Measurements from ENCODE around the gene TICRR. TPM values are rescaled to one million over a fixed set of nuclear protein-coding genes. Genes with fewer than 3 reads are reported as not detected.
A peak's percentile ranks its signal among the peaks of the same experiment; 100 is the strongest.

The TICRR gene
- total RNA-seq, 1 experiment from 2014 or later: 5.1 TPM

GRCh38 chr15:89611317-89611716 is 36.0 kb downstream of the TICRR start:
- Histone ChIP-seq H3K4me3 (ENCODE audit: low read length) (no peak overlapping the region), H4K20me1 (ENCODE audit: insufficient read depth, low read depth, low read length) (no peaks in the 10 kb centered on the region), H3K4me1 (ENCODE audit: low read length) (no peaks in the 10 kb centered on the region), H3K79me2 (ENCODE audit: low read length) (no peaks in the 10 kb centered on the region), H3K4me2 (ENCODE audit: low read depth, low read length, poor library complexity, severe bottlenecking) (no peak overlapping the region), H3K27ac (ENCODE audit: low read length) (no peak overlapping the region), H3K9ac (ENCODE audit: low read length) (no peak overlapping the region), H3K9me3 (ENCODE audit: low read length) (no peaks in the 10 kb centered on the region), H3K9me2 (replicated peaks; ENCODE audit: insufficient read depth, low read length) (no peaks in the 10 kb centered on the region), H3K27me3 (ENCODE audit: low read length) (no peaks in the 10 kb centered on the region), H3K36me3 (ENCODE audit: insufficient read depth, low read length) (peaks cover 55% of the 10 kb centered on the region), H2AFZ (ENCODE audit: low read length) (no peak overlapping the region)
- DNase-seq: no peak

GRCh38 chr15:89613031-89613430 is 37.8 kb downstream of the TICRR start:
- H4K20me1 ChIP-seq (ENCODE audit: insufficient read depth, low read depth, low read length): no peaks in the 10 kb centered on the region
- no peak overlapping the region for H3K9ac ChIP-seq (ENCODE audit: low read length)
- H2AFZ ChIP-seq (ENCODE audit: low read length): no peak overlapping the region
- no peaks in the 10 kb centered on the region for H3K4me1 ChIP-seq (ENCODE audit: low read length)
- H3K9me3 ChIP-seq (ENCODE audit: low read length): no peaks in the 10 kb centered on the region
- no peak for DNase-seq
- H3K79me2 ChIP-seq (ENCODE audit: low read length): no peaks in the 10 kb centered on the region
- H3K9me2 ChIP-seq (replicated peaks; ENCODE audit: insufficient read depth, low read length): no peaks in the 10 kb centered on the region
- peaks cover 54% of the 10 kb centered on the region for H3K36me3 ChIP-seq (ENCODE audit: insufficient read depth, low read length)
- no peaks in the 10 kb centered on the region for H3K27me3 ChIP-seq (ENCODE audit: low read length)
- no peak overlapping the region for H3K27ac ChIP-seq (ENCODE audit: low read length)
- H3K4me2 ChIP-seq (ENCODE audit: low read depth, low read length, poor library complexity, severe bottlenecking): no peak overlapping the region
- no peak overlapping the region for H3K4me3 ChIP-seq (ENCODE audit: low read length)

GRCh38 chr15:89614164-89614563 is 38.9 kb downstream of the TICRR start:
- no peak overlapping the region for H3K4me2 ChIP-seq (ENCODE audit: low read depth, low read length, poor library complexity, severe bottlenecking)
- no peak overlapping the region for H3K4me3 ChIP-seq (ENCODE audit: low read length)
- H3K9me2 ChIP-seq (replicated peaks; ENCODE audit: insufficient read depth, low read length): no peaks in the 10 kb centered on the region
- H3K4me1 ChIP-seq (ENCODE audit: low read length): no peaks in the 10 kb centered on the region
- H3K27ac ChIP-seq (ENCODE audit: low read length): no peak overlapping the region
- H3K79me2 ChIP-seq (ENCODE audit: low read length): no peaks in the 10 kb centered on the region
- no peak overlapping the region for H3K9ac ChIP-seq (ENCODE audit: low read length)
- peaks cover 55% of the 10 kb centered on the region for H3K36me3 ChIP-seq (ENCODE audit: insufficient read depth, low read length)
- no peaks in the 10 kb centered on the region for H3K9me3 ChIP-seq (ENCODE audit: low read length)
- H3K27me3 ChIP-seq (ENCODE audit: low read length): no peaks in the 10 kb centered on the region
- no peaks in the 10 kb centered on the region for H4K20me1 ChIP-seq (ENCODE audit: insufficient read depth, low read depth, low read length)
- DNase-seq: no peak
- no peak overlapping the region for H2AFZ ChIP-seq (ENCODE audit: low read length)

GRCh38 chr15:89615135-89615534 is 39.9 kb downstream of the TICRR start:
- Histone ChIP-seq H3K79me2 (ENCODE audit: low read length) (no peaks in the 10 kb centered on the region), H3K27me3 (ENCODE audit: low read length) (no peaks in the 10 kb centered on the region), H3K36me3 (ENCODE audit: insufficient read depth, low read length) (peaks cover 62% of the 10 kb centered on the region), H3K27ac (ENCODE audit: low read length) (no peak overlapping the region), H3K4me1 (ENCODE audit: low read length) (no peaks in the 10 kb centered on the region), H3K4me3 (ENCODE audit: low read length) (no peak overlapping the region), H3K9me2 (replicated peaks; ENCODE audit: insufficient read depth, low read length) (no peaks in the 10 kb centered on the region), H3K9ac (ENCODE audit: low read length) (no peak overlapping the region), H3K9me3 (ENCODE audit: low read length) (no peaks in the 10 kb centered on the region), H4K20me1 (ENCODE audit: insufficient read depth, low read depth, low read length) (no peaks in the 10 kb centered on the region; the same call in 1 of the 2 replicates), H2AFZ (ENCODE audit: low read length) (no peak overlapping the region), H3K4me2 (ENCODE audit: low read depth, low read length, poor library complexity, severe bottlenecking) (no peak overlapping the region)
- DNase-seq: no peak

- Histone ChIP-seq H3K36me3 (ENCODE audit: insufficient read depth, low read length) (peaks cover 57% of the 10 kb centered on the region), H4K20me1 (ENCODE audit: insufficient read depth, low read depth, low read length) (no peaks in the 10 kb centered on the region; the same call in 1 of the 2 replicates), H3K79me2 (ENCODE audit: low read length) (no peaks in the 10 kb centered on the region), H3K4me1 (ENCODE audit: low read length) (no peaks in the 10 kb centered on the region), H2AFZ (ENCODE audit: low read length) (no peak overlapping the region), H3K27ac (ENCODE audit: low read length) (no peak overlapping the region), H3K9me3 (ENCODE audit: low read length) (no peaks in the 10 kb centered on the region), H3K27me3 (ENCODE audit: low read length) (no peaks in the 10 kb centered on the region), H3K9ac (ENCODE audit: low read length) (no peak overlapping the region), H3K4me2 (ENCODE audit: low read depth, low read length, poor library complexity, severe bottlenecking) (no peak overlapping the region), H3K9me2 (replicated peaks; ENCODE audit: insufficient read depth, low read length) (no peaks in the 10 kb centered on the region), H3K4me3 (ENCODE audit: low read length) (no peak overlapping the region)
- no peak for DNase-seq
Measured at GRCh38 chr15:89616228-89616627, 41.0 kb downstream of the TICRR start.

- peaks cover 43% of the 10 kb centered on the region for H4K20me1 ChIP-seq (ENCODE audit: insufficient read depth, low read depth, low read length)
- H2AFZ ChIP-seq (ENCODE audit: low read length): no peak overlapping the region
- no peaks in the 10 kb centered on the region for H3K9me3 ChIP-seq (ENCODE audit: low read length)
- H3K27ac ChIP-seq (ENCODE audit: low read length): no peak overlapping the region
- H3K27me3 ChIP-seq (ENCODE audit: low read length): no peaks in the 10 kb centered on the region
- no peaks in the 10 kb centered on the region for H3K9me2 ChIP-seq (replicated peaks; ENCODE audit: insufficient read depth, low read length)
- H3K4me3 ChIP-seq (ENCODE audit: low read length): no peak overlapping the region
- DNase-seq: no peak
- H3K4me2 ChIP-seq (ENCODE audit: low read depth, low read length, poor library complexity, severe bottlenecking): no peak overlapping the region
- H3K79me2 ChIP-seq (ENCODE audit: low read length): no peaks in the 10 kb centered on the region
- peaks cover 14% of the 10 kb centered on the region for H3K4me1 ChIP-seq (ENCODE audit: low read length)
- H3K9ac ChIP-seq (ENCODE audit: low read length): no peak overlapping the region
- peaks cover 68% of the 10 kb centered on the region for H3K36me3 ChIP-seq (ENCODE audit: insufficient read depth, low read length)
Measured at GRCh38 chr15:89621547-89621946, 46.3 kb downstream of the TICRR start.

- no peak for DNase-seq
- Histone ChIP-seq H3K4me1 (ENCODE audit: low read length) (peaks cover 21% of the 10 kb centered on the region), H3K27ac (ENCODE audit: low read length) (no peak overlapping the region), H3K36me3 (ENCODE audit: insufficient read depth, low read length) (peaks cover 75% of the 10 kb centered on the region), H3K27me3 (ENCODE audit: low read length) (no peaks in the 10 kb centered on the region), H3K9ac (ENCODE audit: low read length) (no peak overlapping the region), H4K20me1 (ENCODE audit: insufficient read depth, low read depth, low read length) (peaks cover 59% of the 10 kb centered on the region), H2AFZ (ENCODE audit: low read length) (no peak overlapping the region), H3K4me3 (ENCODE audit: low read length) (no peak overlapping the region), H3K79me2 (ENCODE audit: low read length) (no peaks in the 10 kb centered on the region), H3K9me3 (ENCODE audit: low read length) (no peaks in the 10 kb centered on the region), H3K4me2 (ENCODE audit: low read depth, low read length, poor library complexity, severe bottlenecking) (no peak overlapping the region), H3K9me2 (replicated peaks; ENCODE audit: insufficient read depth, low read length) (no peaks in the 10 kb centered on the region)
Measured at GRCh38 chr15:89623165-89623564, 47.9 kb downstream of the TICRR start.

- H3K36me3 ChIP-seq (ENCODE audit: insufficient read depth, low read length): peaks cover 68% of the 10 kb centered on the region
- no peak for DNase-seq
- no peak overlapping the region for H2AFZ ChIP-seq (ENCODE audit: low read length)
- peaks cover 78% of the 10 kb centered on the region for H4K20me1 ChIP-seq (ENCODE audit: insufficient read depth, low read depth, low read length)
- H3K79me2 ChIP-seq (ENCODE audit: low read length): no peaks in the 10 kb centered on the region
- no peaks in the 10 kb centered on the region for H3K9me3 ChIP-seq (ENCODE audit: low read length)
- peak overlapping the region; percentile 17 for H3K4me2 ChIP-seq (ENCODE audit: low read depth, low read length, poor library complexity, severe bottlenecking)
- no peaks in the 10 kb centered on the region for H3K9me2 ChIP-seq (replicated peaks; ENCODE audit: insufficient read depth, low read length)
- H3K9ac ChIP-seq (ENCODE audit: low read length): no peak overlapping the region
- H3K27ac ChIP-seq (ENCODE audit: low read length): no peak overlapping the region
- H3K27me3 ChIP-seq (ENCODE audit: low read length): no peaks in the 10 kb centered on the region
- H3K4me3 ChIP-seq (ENCODE audit: low read length): no peak overlapping the region
- peaks cover 21% of the 10 kb centered on the region for H3K4me1 ChIP-seq (ENCODE audit: low read length)
Measured at GRCh38 chr15:89625716-89626115, 50.4 kb downstream of the TICRR start.

Data from Karpas-422 (cell line).